Fibroblast of villous mesenchyme (primary cell): Measurements from ENCODE around the gene MYO7B. TPM values are rescaled to one million over a fixed set of nuclear protein-coding genes. Genes with fewer than 3 reads are reported as not detected.

Experiments used
- DNase-seq: peaks from one replicate; pipeline ENCODE4 v3.0.0-alpha.2; 2010; ENCODE audit warnings: low read depth
- H3K4me3 ChIP-seq: 2 replicates; pipeline ENCODE4 v1.5.1; 2011; ENCODE audit warnings: low read depth, mild to moderate bottlenecking, low read length
- total RNA-seq: library from RNA; depleted of rRNA; stranded (reverse); fragments of >200 nt; gene quantifications from 2 replicates; pipeline ENCODE4 v1.2.3, GENCODE V29; 2012
- TF ChIP-seq, protein P1 (sequence below): IDR thresholded peaks from 2 replicates; pipeline ENCODE4 v1.5.1; 2012; ENCODE audit warnings: low read depth, mild to moderate bottlenecking, low read length; ENCODE audit not compliant: insufficient read depth

Gene MYO7B
- total RNA-seq, 1 donor: 0.86 TPM

DNA sequence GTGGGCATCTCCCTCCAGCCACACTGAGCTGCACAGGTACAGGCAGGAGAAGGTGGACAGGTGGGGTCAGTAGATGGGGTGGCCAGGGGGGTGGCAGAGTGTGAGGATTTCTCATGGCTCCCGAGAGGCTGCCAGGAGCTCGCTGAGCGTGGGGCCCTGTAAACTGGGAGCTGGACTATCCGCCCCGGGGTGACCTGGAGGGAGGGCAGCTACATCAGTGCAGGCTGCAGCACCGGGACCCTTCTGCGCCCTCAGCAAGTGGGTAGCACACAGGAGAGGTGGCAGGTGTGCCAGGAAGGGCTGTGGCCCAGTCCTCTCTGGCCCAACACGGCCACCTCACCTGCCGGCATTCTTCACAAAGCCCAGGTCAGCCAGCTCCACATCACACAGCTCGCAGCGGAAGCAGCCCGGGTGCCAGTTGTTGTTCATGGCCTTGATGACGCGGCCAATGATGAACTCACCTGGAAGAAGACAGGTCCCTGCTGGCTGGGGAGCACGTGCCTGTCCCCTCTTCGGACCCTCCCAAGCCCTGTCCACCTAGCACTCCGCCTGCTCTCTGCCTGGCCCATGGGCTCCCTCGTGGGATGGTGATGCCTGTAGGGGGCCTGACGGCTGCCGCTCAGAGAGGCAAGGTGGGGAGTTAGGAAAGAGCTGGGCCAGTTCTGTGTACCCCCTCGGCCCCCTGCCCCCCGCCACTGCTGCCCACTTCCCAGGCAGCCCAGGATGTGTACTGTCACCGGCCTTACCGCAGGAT, 118.8 kb downstream of the MYO7B start:
- TF ChIP-seq, protein P1, sequence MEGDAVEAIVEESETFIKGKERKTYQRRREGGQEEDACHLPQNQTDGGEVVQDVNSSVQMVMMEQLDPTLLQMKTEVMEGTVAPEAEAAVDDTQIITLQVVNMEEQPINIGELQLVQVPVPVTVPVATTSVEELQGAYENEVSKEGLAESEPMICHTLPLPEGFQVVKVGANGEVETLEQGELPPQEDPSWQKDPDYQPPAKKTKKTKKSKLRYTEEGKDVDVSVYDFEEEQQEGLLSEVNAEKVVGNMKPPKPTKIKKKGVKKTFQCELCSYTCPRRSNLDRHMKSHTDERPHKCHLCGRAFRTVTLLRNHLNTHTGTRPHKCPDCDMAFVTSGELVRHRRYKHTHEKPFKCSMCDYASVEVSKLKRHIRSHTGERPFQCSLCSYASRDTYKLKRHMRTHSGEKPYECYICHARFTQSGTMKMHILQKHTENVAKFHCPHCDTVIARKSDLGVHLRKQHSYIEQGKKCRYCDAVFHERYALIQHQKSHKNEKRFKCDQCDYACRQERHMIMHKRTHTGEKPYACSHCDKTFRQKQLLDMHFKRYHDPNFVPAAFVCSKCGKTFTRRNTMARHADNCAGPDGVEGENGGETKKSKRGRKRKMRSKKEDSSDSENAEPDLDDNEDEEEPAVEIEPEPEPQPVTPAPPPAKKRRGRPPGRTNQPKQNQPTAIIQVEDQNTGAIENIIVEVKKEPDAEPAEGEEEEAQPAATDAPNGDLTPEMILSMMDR: no peak
- no peak overlapping the region for H3K4me3 ChIP-seq

DNA sequence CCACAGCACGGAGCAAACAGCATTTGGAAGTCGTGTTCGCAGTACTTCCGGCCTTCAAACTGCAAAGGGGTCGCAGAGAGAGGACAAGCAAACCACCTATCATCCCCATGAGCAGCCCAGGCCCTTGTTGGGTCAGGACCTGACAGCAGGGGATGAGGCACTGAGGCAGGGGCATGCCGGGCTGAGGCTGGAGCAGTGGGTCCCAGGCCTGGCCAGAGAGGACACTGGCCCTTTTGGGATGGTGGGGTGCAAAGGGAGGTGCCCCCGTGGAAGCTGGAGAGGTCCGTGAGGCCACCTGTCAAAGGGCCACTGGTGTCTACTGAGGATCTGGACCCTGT, 119.3 kb downstream of the MYO7B start:
- H3K4me3 ChIP-seq: no peak overlapping the region
- DNase-seq: no peak
- TF ChIP-seq, protein P1: no peak

More for the DNA sequence above, 118.8 kb downstream of the MYO7B start:
- DNase-seq: no peak

DNA sequence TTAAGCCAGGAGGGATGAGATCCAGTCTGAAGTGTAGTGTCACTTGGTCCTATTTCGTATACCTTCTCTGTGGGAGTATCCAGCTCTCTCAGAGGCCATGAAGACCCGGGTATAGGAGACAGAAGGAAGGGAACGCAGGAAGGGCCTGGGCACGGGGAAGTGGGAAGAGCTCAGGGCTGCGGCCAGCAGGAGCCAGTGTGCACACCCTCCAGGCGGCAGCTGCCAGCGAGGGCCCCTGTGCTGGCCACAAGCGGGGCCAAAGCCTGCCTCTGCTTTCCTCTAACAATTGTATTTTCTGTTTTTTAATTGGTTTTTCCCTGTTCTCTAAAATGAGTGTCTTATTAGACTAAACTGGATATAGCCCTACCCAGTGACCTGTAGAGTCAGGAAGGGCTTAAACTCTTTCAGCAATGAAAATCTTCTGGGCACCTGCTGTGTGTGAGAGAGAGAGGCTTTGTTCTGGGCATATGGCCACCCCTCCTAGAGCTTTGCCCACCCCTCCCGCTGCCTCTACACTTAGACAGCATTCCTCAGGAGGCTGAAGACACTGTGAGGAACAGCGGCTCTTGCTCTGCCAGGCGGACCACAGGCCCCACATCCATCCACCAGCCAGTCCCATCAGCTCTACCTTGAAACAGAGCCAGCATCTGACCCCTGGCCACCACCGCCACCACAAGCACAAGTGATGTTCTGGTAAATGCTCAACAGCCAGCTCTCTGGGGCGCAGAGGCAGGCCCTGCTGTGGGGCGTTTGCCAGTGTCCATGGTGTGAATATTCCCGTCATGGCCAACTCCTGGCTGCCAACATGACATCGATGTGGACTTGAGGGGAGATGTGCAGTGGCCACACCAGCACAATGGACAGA, 120.0 kb downstream of the MYO7B start:
- TF ChIP-seq, protein P1: no peak
- no peak overlapping the region for H3K4me3 ChIP-seq
- DNase-seq: no peak

DNA sequence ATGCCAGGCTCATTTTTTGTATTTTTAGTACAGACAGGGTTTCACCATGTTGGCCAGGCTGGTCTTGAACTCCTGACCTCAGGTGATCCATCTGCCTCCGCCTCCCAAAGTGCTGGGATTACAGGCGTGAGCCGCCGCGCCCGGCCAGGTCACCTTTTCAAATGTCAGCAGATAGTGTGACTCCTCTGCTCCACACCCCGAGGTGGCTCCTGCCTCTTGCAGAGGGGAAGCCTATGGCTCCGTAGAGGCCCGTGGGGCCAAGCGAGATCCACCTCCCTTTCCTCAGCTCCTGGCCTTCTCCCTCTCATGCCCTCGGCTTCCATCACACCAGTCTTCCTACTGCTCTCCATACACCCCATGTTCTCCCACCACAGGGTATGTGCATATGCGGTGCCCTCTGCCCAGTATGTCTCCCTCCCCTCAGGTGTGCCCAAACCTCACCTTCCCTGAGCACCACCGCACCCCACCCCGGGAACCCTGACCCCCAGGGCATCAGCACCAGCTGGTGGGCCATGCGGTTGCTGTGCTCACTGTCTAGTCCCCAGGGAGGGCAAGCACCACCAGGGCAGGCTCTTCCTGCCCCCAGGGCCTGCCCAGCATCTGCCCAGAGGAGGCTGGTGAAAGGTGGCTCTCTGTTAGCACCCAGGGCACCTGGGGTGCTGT, 121.2 kb downstream of the MYO7B start:
- DNase-seq: no peak
- TF ChIP-seq, protein P1: no peak

DNA sequence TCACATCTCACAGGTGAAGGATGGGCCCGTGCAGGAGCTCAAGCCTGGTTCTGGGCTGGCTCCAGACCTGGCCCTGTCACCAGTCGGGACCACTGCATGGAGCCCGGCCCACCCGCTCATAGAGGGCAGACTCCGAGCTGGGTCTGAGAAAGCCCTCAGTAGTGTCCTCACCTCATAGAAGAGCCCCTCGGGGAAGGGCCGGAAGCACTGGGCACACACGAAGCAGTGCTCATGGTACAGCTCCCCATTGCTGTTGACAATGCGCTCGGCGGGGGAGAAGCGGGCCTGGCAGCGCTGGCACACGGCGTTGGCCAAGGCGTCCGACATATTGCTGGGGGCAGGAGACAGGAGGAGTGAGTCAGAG, 121.7 kb downstream of the MYO7B start:
- TF ChIP-seq, protein P1: no peak
- DNase-seq: no peak
- H3K4me3 ChIP-seq: no peak overlapping the region

More for the DNA sequence above, 121.2 kb downstream of the MYO7B start:
- H3K4me3 ChIP-seq: no peak overlapping the region

DNA sequence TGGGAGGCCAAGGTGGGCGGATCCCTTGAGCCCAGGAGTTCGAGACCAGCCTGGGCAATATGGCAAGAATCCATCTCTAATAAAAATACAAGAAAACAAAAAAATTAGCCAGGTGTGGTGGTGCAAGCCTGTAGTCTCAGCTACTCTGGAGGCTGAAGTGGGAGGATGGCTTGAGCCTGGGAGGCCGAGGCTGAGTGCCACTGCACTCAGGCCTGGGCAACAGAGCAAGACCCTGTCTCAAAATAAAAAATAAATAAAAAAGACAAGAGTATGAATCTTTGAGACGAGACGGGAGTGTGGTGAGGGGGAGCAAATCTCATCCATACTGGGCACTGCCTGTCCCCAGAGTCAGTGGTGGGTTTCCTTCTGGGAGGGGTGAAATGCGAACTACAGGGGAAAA, 122.7 kb downstream of the MYO7B start:
- DNase-seq: no peak
- TF ChIP-seq, protein P1: no peak
- no peak overlapping the region for H3K4me3 ChIP-seq
